ENCODE measurements around the gene RYR1.

RYR1 gene

DNA sequence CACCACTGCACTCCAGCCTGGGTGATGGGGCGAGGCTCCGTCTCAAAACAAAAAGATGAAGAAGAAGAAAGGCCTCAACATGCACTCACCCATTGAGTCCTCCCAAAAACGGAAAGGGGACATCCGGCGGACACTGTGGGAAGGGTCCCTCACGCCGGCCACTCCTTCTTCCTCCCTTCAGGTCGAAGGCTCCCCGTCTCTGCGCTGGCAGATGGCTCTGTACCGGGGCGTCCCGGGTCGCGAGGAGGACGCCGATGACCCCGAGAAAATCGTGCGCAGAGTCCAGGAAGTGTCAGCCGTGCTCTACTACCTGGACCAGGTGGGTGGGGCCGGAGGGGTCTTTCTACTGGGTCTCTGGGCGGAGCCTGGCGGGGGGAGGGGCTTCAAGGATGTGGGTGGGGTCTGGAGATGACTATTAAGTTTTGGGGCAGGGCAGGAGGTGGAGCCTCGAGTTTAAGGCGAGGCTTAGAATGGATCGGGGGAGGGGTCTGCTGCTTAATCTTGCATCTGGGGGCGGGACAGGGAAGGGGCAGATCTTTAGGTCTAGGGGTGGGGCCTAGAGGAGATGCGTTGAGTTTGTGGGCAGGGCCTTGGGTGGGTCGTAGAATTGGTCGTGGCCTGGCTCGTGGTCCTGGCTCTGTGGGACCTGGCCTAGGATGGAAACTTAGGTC lies 94.1 kb downstream of the RYR1 start:
- Histone ChIP-seq H3K79me2 (ENCODE audit: control insufficient read depth, low read length) (no peaks in the 10 kb centered on the region), H3K4me3 (ENCODE audit: low read length) (no peak overlapping the region), H3K4me1 (ENCODE audit: control insufficient read depth, low read length) (no peaks in the 10 kb centered on the region), H3K4me2 (ENCODE audit: low read length) (no peak overlapping the region), H4K20me1 (ENCODE audit: control insufficient read depth, insufficient read depth, low read depth, low read length) (no peaks in the 10 kb centered on the region), H3K36me3 (ENCODE audit: control insufficient read depth, low read length) (no peaks in the 10 kb centered on the region), H3K9me2 (replicated peaks; ENCODE audit: control insufficient read depth, low read length) (no peaks in the 10 kb centered on the region), H3K9me3 (ENCODE audit: control insufficient read depth, insufficient read depth, low read length) (no peaks in the 10 kb centered on the region), H3K27ac (ENCODE audit: low read depth, low read length) (no peak overlapping the region), H3F3A (ENCODE audit: control insufficient read depth, insufficient read depth) (no peaks in the 10 kb centered on the region), H3K27me3 (ENCODE audit: control insufficient read depth, low read length) (peaks cover 3% of the 10 kb centered on the region; the same call in 1 of the 2 replicates)
- TF ChIP-seq EZH2phosphoT487 (IDR thresholded peaks at IDR 0.05; ENCODE audit: borderline replicate concordance, low read length) = no peak
- TF ChIP-seq, protein P1, sequence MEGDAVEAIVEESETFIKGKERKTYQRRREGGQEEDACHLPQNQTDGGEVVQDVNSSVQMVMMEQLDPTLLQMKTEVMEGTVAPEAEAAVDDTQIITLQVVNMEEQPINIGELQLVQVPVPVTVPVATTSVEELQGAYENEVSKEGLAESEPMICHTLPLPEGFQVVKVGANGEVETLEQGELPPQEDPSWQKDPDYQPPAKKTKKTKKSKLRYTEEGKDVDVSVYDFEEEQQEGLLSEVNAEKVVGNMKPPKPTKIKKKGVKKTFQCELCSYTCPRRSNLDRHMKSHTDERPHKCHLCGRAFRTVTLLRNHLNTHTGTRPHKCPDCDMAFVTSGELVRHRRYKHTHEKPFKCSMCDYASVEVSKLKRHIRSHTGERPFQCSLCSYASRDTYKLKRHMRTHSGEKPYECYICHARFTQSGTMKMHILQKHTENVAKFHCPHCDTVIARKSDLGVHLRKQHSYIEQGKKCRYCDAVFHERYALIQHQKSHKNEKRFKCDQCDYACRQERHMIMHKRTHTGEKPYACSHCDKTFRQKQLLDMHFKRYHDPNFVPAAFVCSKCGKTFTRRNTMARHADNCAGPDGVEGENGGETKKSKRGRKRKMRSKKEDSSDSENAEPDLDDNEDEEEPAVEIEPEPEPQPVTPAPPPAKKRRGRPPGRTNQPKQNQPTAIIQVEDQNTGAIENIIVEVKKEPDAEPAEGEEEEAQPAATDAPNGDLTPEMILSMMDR (IDR thresholded peaks at IDR 0.05; ENCODE audit: low read depth, low read length, poor library complexity, severe bottlenecking) = no peak

DNA sequence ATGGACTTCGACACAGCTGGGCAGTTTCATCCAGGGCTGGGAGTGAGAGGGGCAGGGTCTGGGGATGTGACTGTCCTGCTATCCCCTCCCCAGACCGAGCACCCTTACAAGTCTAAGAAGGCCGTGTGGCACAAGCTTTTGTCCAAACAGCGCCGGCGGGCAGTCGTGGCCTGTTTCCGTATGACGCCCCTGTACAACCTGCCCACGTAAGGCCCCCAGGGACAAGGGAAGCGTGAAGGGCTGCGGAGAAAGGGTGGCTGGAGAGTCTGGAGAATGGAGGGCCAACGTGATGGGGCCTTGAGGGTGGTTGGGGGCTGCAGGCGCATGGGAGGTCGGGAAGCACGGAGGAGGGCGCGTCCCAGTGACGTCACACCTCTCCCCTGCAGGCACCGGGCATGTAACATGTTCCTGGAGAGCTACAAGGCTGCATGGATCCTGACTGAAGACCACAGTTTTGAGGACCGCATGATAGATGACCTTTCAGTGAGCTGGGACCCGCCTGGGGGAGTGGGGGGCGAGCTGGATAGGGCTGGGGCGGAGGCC lies 94.8 kb downstream of the RYR1 start:
- H3K4me3 ChIP-seq (ENCODE audit: low read length) = no peak overlapping the region
- no peaks in the 10 kb centered on the region for H3K9me2 ChIP-seq (replicated peaks; ENCODE audit: control insufficient read depth, low read length)
- H4K20me1 ChIP-seq (ENCODE audit: control insufficient read depth, insufficient read depth, low read depth, low read length) = no peaks in the 10 kb centered on the region
- no peaks in the 10 kb centered on the region for H3K36me3 ChIP-seq (ENCODE audit: control insufficient read depth, low read length)
- no peaks in the 10 kb centered on the region for H3K9me3 ChIP-seq (ENCODE audit: control insufficient read depth, insufficient read depth, low read length)
- H3K27me3 ChIP-seq (ENCODE audit: control insufficient read depth, low read length) = peaks cover 3% of the 10 kb centered on the region; the same call in 1 of the 2 replicates
- H3K4me2 ChIP-seq (ENCODE audit: low read length) = no peak overlapping the region
- TF ChIP-seq, protein P1 (IDR thresholded peaks at IDR 0.05; ENCODE audit: low read depth, low read length, poor library complexity, severe bottlenecking) = no peak
- no peak for TF ChIP-seq EZH2phosphoT487 (IDR thresholded peaks at IDR 0.05; ENCODE audit: borderline replicate concordance, low read length)
- H3K27ac ChIP-seq (ENCODE audit: low read depth, low read length) = no peak overlapping the region
- H3K79me2 ChIP-seq (ENCODE audit: control insufficient read depth, low read length) = no peaks in the 10 kb centered on the region
- no peaks in the 10 kb centered on the region for H3F3A ChIP-seq (ENCODE audit: control insufficient read depth, insufficient read depth)
- no peaks in the 10 kb centered on the region for H3K4me1 ChIP-seq (ENCODE audit: control insufficient read depth, low read length)

DNA sequence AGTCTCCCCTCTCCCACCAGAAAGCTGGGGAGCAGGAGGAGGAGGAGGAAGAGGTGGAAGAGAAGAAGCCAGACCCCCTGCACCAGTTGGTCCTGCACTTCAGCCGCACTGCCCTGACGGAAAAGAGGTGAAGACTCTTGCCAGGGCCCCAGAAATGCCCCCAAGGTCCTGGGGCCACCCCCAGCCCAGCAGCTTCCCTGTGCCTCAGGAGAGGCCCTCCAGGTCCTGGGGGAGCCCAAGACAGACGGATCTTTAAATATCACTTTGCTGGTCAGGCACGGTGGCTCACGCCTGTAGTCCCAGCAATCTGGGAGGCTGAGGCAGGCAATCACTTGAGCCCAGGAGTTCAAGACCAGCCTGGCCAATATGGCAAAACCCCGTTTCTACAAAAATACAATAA lies 95.4 kb downstream of the RYR1 start:
- Histone ChIP-seq H3K36me3 (ENCODE audit: control insufficient read depth, low read length) (no peaks in the 10 kb centered on the region), H4K20me1 (ENCODE audit: control insufficient read depth, insufficient read depth, low read depth, low read length) (no peaks in the 10 kb centered on the region), H3K9me3 (ENCODE audit: control insufficient read depth, insufficient read depth, low read length) (no peaks in the 10 kb centered on the region), H3K9me2 (replicated peaks; ENCODE audit: control insufficient read depth, low read length) (no peaks in the 10 kb centered on the region), H3K27me3 (ENCODE audit: control insufficient read depth, low read length) (peaks cover 3% of the 10 kb centered on the region; the same call in 1 of the 2 replicates), H3K4me2 (ENCODE audit: low read length) (no peak overlapping the region), H3K27ac (ENCODE audit: low read depth, low read length) (no peak overlapping the region), H3K79me2 (ENCODE audit: control insufficient read depth, low read length) (no peaks in the 10 kb centered on the region), H3K4me3 (ENCODE audit: low read length) (no peak overlapping the region), H3F3A (ENCODE audit: control insufficient read depth, insufficient read depth) (no peaks in the 10 kb centered on the region), H3K4me1 (ENCODE audit: control insufficient read depth, low read length) (no peaks in the 10 kb centered on the region)
- TF ChIP-seq EZH2phosphoT487 (IDR thresholded peaks at IDR 0.05; ENCODE audit: borderline replicate concordance, low read length) = no peak
- TF ChIP-seq, protein P1 (IDR thresholded peaks at IDR 0.05; ENCODE audit: low read depth, low read length, poor library complexity, severe bottlenecking) = no peak
